Activated T-helper 2 cell treated with anti-CD3 and anti-CD28 coated beads, Interferon-gamma antibody, Interleukin-2, Interleukin-4, amounts not matched to agents 10 μg/mL and 5 μg/mL and 100 μg/mL, durations not matched to agents 14 hours and 24 hours and 36 hours (primary cell): Measurements from ENCODE around the gene TTC6. TPM values are rescaled to one million over a fixed set of nuclear protein-coding genes. Genes with fewer than 3 reads are reported as not detected.
"Not testable (repeated sequence)": the region's sequence is repeated elsewhere in the genome, so short reads cannot be mapped to it uniquely, and the experiment has no call there.

Experiments used
- DNase-seq: peaks from one replicate; pipeline ENCODE4 v3.0.0; 2021; ENCODE audit warnings: low spot score
- H3K27ac Mint-ChIP-seq: one replicate; pipeline ENCODE4 v1.8.0; 2021; ENCODE audit warnings: mixed read lengths
- H3K27me3 Mint-ChIP-seq: one replicate; pipeline ENCODE4 v1.8.0; 2021; ENCODE audit warnings: low read depth, mixed read lengths
- H3K36me3 Mint-ChIP-seq: one replicate; pipeline ENCODE4 v1.8.0; 2021; ENCODE audit warnings: low read depth, mixed read lengths
- H3K4me1 Mint-ChIP-seq: one replicate; pipeline ENCODE4 v1.8.0; 2021; ENCODE audit warnings: low read depth, mixed read lengths
- H3K4me3 Mint-ChIP-seq: one replicate; pipeline ENCODE4 v1.8.0; 2021; ENCODE audit warnings: low read depth, mild to moderate bottlenecking, moderate library complexity, mixed read lengths
- H3K9me3 Mint-ChIP-seq: one replicate; pipeline ENCODE4 v1.8.0; 2021; ENCODE audit warnings: mixed read lengths
- intact Hi-C: fragments of 100-400 bp; cut with micrococcal nuclease; formaldehyde crosslinking; loops from one replicate; pipeline ENCODE4 v1.15.1; 2023
- total RNA-seq: library from RNA; stranded (reverse); gene quantifications from 2 replicates; pipeline ENCODE4 v1.2.3, GENCODE V29; 2022

TTC6 gene, protein sequence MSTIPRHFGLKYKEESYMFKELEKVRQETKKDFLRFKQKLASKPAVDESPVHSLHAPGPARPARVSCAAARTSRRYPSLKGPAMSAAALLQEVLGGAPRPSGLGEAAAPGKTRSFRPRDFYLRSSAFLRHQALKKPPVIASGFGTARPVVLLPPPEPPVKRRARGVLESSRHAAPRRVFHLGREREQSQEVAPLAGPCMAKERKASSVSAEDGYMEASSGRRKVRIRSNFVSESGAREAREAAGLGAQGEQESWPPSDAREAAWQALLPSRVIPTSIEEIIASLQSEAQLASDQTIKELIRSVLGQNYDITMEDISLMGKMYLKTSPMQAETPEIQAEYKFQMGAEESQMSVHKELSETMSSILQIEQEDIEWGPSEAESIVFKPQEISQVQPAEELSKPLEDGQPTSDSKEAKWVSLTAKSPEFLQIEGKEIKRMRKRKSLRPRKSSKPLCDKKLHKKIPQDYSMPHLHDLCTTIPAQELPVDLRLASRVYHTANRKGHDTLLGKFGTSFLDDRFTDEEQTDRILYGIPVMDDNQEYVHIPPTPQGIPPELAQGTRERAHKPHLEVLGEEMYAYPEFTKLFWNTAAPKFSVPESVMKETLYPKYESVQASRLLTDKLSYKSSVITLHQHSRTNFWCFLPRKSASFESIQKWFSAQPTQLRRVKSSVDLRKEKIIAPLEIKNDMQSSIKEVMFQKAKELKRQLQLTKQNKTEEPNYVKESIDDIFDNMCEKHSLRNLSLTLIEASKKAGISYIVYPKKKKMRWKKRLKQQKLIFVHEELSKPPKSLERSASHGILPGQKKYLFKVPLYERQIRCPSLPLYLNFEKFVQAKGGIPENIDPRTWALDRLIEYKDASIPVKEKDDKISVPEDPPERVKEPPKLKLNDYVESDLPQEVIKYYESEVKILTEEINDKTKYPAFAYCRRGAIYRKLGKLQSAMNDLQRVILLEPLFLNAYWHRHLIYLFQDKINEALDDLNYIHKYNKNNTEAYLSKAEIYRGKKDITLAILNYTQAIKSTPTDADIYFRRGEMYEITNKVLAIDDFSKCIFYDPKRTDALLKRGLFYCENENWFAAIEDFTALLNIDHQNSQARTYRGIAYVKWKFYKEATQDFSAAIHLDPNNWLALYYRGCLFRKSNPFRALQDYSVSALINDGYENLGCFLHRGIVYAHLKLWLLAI (N-terminal part only)
- not detected in 2 replicates for total RNA-seq

DNA sequence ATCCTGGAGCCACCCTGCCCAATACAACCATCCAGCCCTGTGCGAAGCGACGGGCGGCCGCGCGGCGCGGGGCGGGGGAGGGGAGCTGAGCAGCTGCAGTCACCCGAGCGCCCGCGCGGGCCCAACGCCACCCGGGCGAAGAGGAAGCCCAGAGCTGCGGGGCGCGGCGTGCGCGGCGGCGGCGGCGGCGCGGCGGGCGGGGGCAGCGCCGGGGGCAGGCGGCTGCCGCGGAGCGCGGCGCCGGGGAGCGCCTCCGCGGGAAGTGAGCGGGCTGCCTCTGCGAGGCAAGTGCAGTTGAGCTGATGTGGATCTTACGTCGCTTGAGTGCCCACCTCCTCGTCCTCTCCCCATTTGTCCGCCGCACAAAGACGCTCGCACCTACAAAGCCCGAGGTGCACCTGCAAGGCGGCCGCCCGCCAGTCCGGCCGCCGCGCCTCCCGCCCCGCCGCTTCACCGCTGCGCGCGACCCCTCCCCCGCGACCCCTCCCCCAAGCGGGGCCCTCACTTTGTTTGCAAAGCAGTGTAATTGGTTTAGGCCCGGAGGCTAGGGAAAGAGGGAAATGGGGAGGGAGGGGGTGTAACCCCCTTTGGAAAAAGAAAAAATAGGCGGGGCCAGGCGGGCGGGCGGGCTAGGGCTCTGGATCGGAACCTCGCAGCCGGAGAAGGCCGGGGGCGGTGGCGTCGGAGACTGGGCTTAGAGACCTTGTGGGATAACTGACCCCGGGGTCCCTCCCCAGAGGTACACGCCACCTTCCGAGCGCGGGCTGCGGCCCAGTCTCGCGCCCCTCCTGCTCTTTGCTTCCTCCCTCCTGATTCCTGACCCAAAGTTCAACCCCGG, at the start of gene TTC6, which contains the start of gene FOXA1:
Gene TTC6, plus strand, starts transcription at position 659 of the 838 bp plus-strand sequence. CDS start 26,436 bp downstream, outside the sequence.
Gene FOXA1, minus strand, starts transcription at position 279 of the 838 bp plus-strand sequence. Its CDS starts 277 bp downstream, at position 2.
- Mint-ChIP-seq H3K36me3 (peaks cover 6% of the 10 kb centered on the region), H3K4me1 (peaks cover 8% of the 10 kb centered on the region), H3K27me3 (peaks cover 76% of the 10 kb centered on the region), H3K27ac (peak within 1 kb of the TSS; percentile 72), H3K4me3 (peak within 1 kb of the TSS; percentile 65), H3K9me3 (peaks cover 13% of the 10 kb centered on the region)
- intact Hi-C loops, result loop anchor here (5.0 kb wide), 3 partner anchors 617 to 1078 kb away; partner anchors contain the start of gene NKX2-8
- no peak for DNase-seq

DNA sequence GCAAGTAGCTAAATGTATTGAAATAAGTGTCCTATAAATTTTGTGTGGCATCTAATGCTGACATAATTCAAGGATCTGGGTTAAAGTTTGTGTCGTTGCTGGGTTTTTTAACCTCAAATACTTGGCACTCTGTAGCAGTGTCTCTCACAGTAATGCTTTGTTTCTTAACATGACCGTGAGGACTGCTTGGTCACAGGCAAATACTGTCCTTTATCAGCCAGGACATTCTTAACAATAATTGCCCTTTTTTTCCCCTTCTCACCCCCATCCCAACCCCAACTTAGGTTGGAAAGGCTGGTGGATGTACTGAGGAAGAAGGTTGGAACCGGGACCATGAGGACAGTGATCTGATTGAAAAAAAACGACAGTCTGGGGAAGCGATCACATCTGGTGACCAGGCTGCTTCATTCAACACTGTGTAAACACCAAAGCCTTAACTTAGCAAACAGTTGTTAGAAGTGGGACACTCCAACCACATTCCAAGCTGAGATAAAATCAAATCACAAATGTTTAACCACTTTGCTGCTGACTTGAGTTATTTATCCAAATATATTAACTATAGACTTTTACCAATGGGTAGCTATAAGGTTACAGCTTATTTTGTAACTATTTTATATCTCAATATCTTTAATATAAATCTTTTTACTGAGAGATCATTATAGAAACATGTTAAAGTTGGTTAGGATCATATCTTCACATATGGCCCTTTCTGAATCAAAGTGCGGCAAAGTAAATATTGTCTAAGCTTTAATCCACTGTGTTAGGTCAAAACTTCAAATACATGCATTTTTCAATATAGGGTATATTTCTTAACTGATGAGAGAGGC, 48.6 kb upstream of the TTC6 start:
- Mint-ChIP-seq H3K36me3 (no peaks in the 10 kb centered on the region), H3K27me3 (no peaks in the 10 kb centered on the region), H3K9me3 (no peaks in the 10 kb centered on the region), H3K4me3 (no peak overlapping the region), H3K4me1 (no peaks in the 10 kb centered on the region), H3K27ac (no peak overlapping the region)
- no peak for DNase-seq
- intact Hi-C loops, result no loop called here

DNA sequence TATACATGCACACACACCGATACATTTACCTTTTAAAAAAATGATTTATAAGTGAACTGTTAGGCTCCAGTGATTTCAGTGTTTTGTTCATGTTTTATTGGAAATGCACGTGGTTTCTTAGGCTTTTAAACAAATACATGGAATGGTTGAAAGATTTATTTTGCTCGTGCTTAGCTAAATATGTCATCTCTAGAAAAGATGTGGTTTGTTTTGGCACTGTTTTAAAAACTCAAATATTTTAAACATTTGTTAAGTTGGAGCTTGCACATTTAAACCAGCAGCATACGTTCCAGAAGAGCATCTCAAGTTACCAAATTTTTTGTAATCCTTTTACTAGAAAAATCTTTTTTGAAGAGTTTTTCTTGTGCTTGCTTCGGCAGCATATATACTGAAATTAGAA, 44.9 kb upstream of the TTC6 start:
- Mint-ChIP-seq H3K4me1 (no peaks in the 10 kb centered on the region), H3K27ac (no peak overlapping the region), H3K27me3 (no peaks in the 10 kb centered on the region), H3K4me3 (no peak overlapping the region), H3K9me3 (peaks cover 8% of the 10 kb centered on the region), H3K36me3 (no peaks in the 10 kb centered on the region)
- DNase-seq, result no peak
- intact Hi-C loops, result no loop called here

DNA sequence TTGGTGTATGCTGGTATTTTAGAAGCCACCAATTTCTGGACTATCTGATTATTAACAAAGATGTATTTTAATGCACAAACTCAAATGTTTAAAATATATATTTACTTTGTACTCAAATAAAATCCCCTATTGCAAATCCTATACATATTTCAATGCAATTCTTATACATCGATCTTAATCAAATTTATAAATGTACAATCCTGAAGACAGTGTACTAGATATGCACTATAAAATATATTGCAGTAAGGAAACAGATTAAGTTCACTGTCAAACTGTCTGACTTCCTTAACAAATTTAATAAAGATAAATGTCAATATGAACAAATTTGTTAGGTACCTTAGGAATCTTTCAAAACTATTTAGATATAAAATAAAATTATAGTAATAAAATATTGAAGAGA, 44.3 kb upstream of the TTC6 start:
- Mint-ChIP-seq H3K27me3 (no peaks in the 10 kb centered on the region), H3K36me3 (no peaks in the 10 kb centered on the region), H3K27ac (no peak overlapping the region), H3K9me3 (peaks cover 8% of the 10 kb centered on the region), H3K4me1 (no peaks in the 10 kb centered on the region), H3K4me3 (no peak overlapping the region)
- intact Hi-C loops, result no loop called here
- no peak for DNase-seq

DNA sequence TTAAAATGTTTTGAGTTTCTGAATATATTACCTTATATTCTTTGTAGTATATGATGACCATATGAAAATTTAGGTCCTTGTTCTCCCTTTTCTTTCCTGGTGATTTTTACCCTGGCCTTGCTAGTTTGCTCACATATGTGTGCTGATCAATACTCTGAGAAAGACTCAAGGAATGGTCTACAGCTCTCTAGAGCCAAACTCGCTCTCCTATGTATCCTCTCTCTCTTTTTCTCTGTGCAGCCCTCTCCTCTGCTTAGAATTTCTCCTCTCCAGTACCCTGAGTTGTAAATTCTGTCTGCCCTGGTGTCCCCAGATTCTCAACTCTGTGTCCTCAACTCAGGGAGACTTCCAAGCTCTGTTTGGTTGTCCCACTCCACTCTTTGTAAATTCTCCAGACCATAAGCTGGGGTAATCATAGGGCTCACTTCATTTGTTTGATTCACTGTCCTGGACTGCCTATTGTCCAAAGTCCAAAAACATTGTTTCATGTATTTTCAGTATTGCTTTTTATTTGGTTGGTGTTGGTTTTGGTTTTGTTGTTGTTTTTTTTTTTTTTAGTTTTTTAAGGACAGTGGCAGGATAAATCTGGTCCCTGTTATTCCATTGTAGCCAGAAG, 41.4 kb upstream of the TTC6 start:
- H3K4me3 Mint-ChIP-seq, result no peak overlapping the region
- no peaks in the 10 kb centered on the region for H3K36me3 Mint-ChIP-seq
- H3K4me1 Mint-ChIP-seq, result no peaks in the 10 kb centered on the region
- intact Hi-C loops, result no loop called here
- H3K27ac Mint-ChIP-seq, result no peak overlapping the region
- H3K9me3 Mint-ChIP-seq, result peaks cover 17% of the 10 kb centered on the region
- no peaks in the 10 kb centered on the region for H3K27me3 Mint-ChIP-seq
- no peak for DNase-seq

DNA sequence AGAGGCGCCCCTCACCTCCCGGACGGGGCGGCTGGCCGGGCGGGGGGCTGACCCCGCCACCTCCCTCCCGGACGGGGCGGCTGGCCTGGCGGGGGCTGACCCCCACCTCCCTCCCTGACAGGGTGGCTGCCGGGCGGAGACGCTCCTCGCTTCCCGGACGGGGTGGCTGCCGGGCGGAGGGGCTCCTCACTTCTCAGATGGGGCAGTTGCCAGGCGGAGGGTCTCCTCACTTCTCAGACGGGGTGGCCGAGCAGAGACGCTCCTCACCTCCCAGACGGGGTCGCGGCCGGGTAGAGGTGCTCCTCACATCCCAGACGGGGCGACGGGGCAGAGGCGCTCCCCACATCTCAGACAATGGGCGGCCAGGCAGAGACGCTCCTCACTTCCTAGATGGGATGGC, 39.8 kb upstream of the TTC6 start:
- peaks cover 17% of the 10 kb centered on the region for H3K9me3 Mint-ChIP-seq
- H3K27me3 Mint-ChIP-seq, H3K4me3 Mint-ChIP-seq, H3K36me3 Mint-ChIP-seq, DNase-seq, intact Hi-C loops, H3K27ac Mint-ChIP-seq, H3K4me1 Mint-ChIP-seq: not testable (repeated sequence)

DNA sequence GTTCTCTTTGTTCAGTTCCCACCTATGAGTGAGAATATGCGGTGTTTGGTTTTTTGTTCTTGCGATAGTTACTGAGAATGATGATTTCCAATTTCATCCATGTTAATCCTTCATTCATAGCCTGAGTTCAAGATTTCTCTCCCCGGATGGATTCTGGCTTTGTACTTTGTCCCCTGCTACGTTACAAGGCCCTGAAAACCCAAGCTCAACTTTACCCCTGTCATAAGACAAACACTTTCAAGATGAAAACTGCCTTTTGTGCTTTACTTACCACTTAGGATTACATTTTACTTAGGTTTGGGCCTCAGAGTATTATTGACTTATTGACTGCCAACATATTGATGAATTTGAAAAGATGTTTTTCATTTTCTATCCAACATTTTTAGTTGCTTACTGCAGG, 36.7 kb upstream of the TTC6 start:
- Mint-ChIP-seq H3K27me3 (no peaks in the 10 kb centered on the region), H3K9me3 (peaks cover 16% of the 10 kb centered on the region), H3K4me3 (no peak overlapping the region), H3K36me3 (no peaks in the 10 kb centered on the region), H3K27ac (no peak overlapping the region), H3K4me1 (no peaks in the 10 kb centered on the region)
- intact Hi-C loops, result no loop called here
- no peak for DNase-seq

DNA sequence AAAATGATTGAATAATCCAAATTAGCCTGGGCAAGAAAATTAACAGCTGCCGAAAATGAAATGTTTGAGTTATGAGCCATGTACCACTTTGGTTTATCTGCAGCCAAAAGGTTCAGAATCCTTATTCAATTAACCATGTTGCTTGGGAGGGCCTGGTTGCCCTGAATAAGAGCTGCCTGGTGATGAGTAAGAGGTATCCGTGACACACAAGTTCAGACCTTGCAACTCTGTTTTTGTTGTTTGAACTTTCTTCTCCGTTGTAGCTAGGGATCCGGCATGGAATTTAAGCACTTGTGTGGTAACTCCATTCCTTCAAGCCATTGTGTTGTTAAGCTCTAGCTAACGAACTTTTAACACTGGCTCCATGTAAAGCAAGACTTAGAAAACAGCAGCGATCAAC, 36.0 kb upstream of the TTC6 start:
- Mint-ChIP-seq H3K4me1 (no peaks in the 10 kb centered on the region), H3K27ac (no peak overlapping the region), H3K27me3 (no peaks in the 10 kb centered on the region), H3K36me3 (no peaks in the 10 kb centered on the region), H3K4me3 (no peak overlapping the region), H3K9me3 (peaks cover 10% of the 10 kb centered on the region)
- intact Hi-C loops, result no loop called here
- DNase-seq, result no peak

DNA sequence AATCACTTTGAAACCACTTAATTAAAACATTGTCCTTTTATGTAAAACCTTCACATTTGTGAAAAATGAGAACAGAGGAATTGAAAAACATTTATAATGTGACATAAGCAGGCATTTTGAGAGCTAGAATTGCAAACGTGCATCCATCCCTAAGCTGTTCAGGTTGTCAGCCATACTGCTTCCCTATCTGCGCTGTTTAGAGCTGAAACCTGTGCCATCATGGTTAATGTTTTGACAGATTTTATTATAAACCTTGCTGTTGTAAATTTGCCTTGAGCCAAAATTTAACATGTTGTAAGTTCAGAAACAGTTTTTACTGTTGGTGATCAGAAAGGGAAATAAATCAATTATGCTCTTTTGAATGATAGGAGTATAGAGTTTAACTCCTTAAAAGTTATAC, 32.2 kb upstream of the TTC6 start:
- no peak overlapping the region for H3K27ac Mint-ChIP-seq
- no peaks in the 10 kb centered on the region for H3K9me3 Mint-ChIP-seq
- intact Hi-C loops, result no loop called here
- H3K27me3 Mint-ChIP-seq, result no peaks in the 10 kb centered on the region
- no peak overlapping the region for H3K4me3 Mint-ChIP-seq
- H3K36me3 Mint-ChIP-seq, result no peaks in the 10 kb centered on the region
- DNase-seq, result no peak
- no peaks in the 10 kb centered on the region for H3K4me1 Mint-ChIP-seq

DNA sequence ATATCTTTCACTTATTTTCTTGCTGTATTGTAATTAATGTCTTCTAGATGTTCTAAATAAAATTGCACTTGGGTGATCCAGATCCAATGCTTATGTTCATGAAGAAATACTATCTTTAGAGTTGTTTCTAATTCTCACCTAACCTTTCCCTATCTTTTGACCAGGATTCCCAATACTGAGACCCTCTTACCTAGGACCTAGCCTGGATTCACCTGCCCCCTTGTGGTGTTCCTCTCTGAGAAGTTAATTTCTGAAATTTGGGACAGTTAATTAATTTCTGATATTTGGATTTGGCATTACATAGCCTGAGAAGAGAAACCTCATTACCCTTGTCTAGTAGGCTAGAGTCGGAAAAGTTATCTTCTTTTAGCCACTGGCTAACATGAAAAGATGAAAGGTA, 29.9 kb upstream of the TTC6 start:
- H3K4me3 Mint-ChIP-seq, result no peak overlapping the region
- intact Hi-C loops, result no loop called here

DNA sequence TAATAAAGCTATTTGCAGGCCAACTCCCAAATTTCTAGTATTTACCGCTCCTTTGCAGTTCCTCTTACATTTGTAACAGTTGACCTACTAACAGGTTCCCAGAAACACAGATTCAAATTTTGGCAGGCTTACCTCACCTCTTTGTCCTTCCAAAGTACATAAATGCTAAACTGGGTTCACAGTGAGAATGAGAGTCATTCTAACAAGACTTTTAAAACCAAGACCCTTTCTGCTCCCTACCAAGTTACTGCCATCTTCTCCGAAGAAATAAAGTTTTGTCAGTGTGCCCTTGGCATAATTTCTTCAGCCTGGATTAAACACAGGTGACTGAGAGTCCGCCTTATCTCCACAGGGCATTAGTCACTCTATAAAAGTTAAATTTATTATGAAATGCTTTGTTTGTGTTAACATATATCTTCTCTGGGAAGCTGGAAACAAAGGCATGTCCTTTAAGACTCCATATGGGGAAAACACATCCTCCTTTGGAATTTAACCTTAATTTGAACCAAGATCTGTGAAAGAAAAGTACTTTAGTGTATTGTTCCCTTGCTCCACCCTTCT, 28.5 kb upstream of the TTC6 start:
- intact Hi-C loops, result no loop called here
- no peak for DNase-seq
- Mint-ChIP-seq H3K36me3 (no peaks in the 10 kb centered on the region), H3K4me1 (no peaks in the 10 kb centered on the region), H3K4me3 (no peak overlapping the region), H3K27me3 (no peaks in the 10 kb centered on the region), H3K27ac (no peak overlapping the region), H3K9me3 (no peaks in the 10 kb centered on the region)

More for the DNA sequence above, 29.9 kb upstream of the TTC6 start:
- no peak overlapping the region for H3K27ac Mint-ChIP-seq
- H3K27me3 Mint-ChIP-seq, result no peaks in the 10 kb centered on the region
- no peaks in the 10 kb centered on the region for H3K9me3 Mint-ChIP-seq
- DNase-seq, result no peak
- H3K4me1 Mint-ChIP-seq, result no peaks in the 10 kb centered on the region
- H3K36me3 Mint-ChIP-seq, result no peaks in the 10 kb centered on the region
